ENCODE measurements around the gene COX17.

GRCh38 chr3:119700920-119701734, 23.9 kb upstream of the COX17 start:
- TF ChIP-seq CTCF (IDR thresholded peaks at IDR 0.05) (no peak), POLR2A (IDR thresholded peaks at IDR 0.05) (no peak)
